Measurements from ENCODE around the gene CCDC88B. TPM values are rescaled to one million over a fixed set of nuclear protein-coding genes. Genes with fewer than 3 reads are reported as not detected.

CCDC88B gene
- total and polyA plus RNA-seq, 5 donors from 2014 or later: 7.4 to 144 (median 10.2) TPM

DNA sequence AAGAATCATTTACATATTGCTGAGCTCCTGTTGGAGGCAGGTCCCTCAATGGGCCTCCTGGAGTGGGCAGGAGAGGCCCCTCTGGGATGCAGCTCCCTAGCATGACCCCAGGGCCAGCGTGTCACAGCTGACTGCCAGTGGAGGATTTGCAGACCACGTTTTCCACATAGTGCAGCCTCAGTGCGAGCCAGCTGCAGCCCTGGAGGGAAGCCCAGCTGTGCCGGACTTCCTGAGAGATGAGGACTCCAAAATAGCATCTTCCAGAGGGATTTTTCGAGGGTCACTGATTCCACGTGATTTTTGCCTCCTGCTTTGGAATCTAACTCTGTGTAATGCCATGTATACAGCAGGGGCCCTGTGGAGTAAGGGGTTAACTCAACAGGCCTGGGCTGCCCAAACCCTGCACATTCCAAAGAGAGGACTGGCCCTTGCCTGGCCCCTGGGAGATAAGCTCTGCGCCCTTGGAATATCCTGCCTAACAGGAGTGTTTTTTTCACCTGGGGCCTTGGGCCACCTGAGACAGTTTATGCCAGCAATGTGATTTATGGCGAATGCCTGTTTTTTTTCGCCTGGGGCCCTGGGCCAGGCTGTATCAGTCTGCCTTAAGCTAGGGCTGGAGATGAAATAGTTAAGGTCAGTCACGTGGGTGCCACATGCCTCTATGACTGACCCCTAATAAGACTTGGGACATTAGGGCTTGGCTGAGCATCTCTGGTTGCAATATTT is 66.4 kb downstream of the CCDC88B start:
- Histone ChIP-seq H3K27ac (ENCODE audit: insufficient read depth, low read length, poor library complexity, severe bottlenecking) (no peak overlapping the region), H3K27me3 (ENCODE audit: control insufficient read depth, insufficient read depth, low read length) (no peaks in the 10 kb centered on the region), H3K36me3 (ENCODE audit: control insufficient read depth, insufficient read depth, low read length) (no peaks in the 10 kb centered on the region), H3K4me1 (ENCODE audit: control insufficient read depth, insufficient read depth, low read length, poor library complexity, severe bottlenecking) (no peaks in the 10 kb centered on the region), H3K4me3 (ENCODE audit: low read depth, low read length) (no peak overlapping the region), H3K9me3 (ENCODE audit: control insufficient read depth in 2 of 2, low read length in 2 of 2) (no peaks in the 10 kb centered on the region)
- Mint-ChIP-seq H3K9me3 (peaks cover 0 to 2% (median 0%) of the 10 kb centered on the region in 7 donors), H3K36me3 (peaks cover 5% of the 10 kb centered on the region), H3K27ac (no peak overlapping the region), H3K27me3 (peaks cover 11% of the 10 kb centered on the region), H3K4me1 (no peaks in the 10 kb centered on the region), H3K4me3 (no peak overlapping the region)
- DNase-seq: no peak
- ATAC-seq (ENCODE audit: low read depth in 2 of 2): no peak

Other genes starting within 250 kb of the CCDC88B start
- 5.6 TPM for gene MACROD1, start 174.1 kb upstream of the CCDC88B start, total RNA-seq
- 10 to 100 TPM in 1 of 4 donors, 1 to 10 TPM in 3; 5.3 to 12.7 (median 7.0) TPM for gene MACROD1, start 174.1 kb upstream of the CCDC88B start, polyA plus RNA-seq
- 57.8 TPM for gene STIP1, start 154.0 kb upstream of the CCDC88B start, total RNA-seq
- 10 to 100 TPM; 62.8 to 72.3 (median 64.8) TPM for gene STIP1, start 154.0 kb upstream of the CCDC88B start, polyA plus RNA-seq
- gene FERMT3, start 133.5 kb upstream of the CCDC88B start, total RNA-seq: 156 TPM
- gene FERMT3, start 133.5 kb upstream of the CCDC88B start, polyA plus RNA-seq: 100 to 1,000 TPM; 151 to 183 (median 175) TPM
- 14.6 TPM for gene TRPT1, start 114.0 kb upstream of the CCDC88B start, total RNA-seq
- gene TRPT1, start 114.0 kb upstream of the CCDC88B start, polyA plus RNA-seq: 10 to 100 TPM; 33.2 to 37.0 (median 35.3) TPM
- 43.1 TPM for gene NUDT22, start 113.9 kb upstream of the CCDC88B start, total RNA-seq
- gene NUDT22, start 113.9 kb upstream of the CCDC88B start, polyA plus RNA-seq: 10 to 100 TPM; 35.8 to 46.9 (median 40.7) TPM
- 41.9 TPM for gene DNAJC4, start 109.7 kb upstream of the CCDC88B start, total RNA-seq
- gene DNAJC4, start 109.7 kb upstream of the CCDC88B start, polyA plus RNA-seq: 10 to 100 TPM; 18.1 to 22.8 (median 20.4) TPM
- gene VEGFB, start 105.6 kb upstream of the CCDC88B start, total RNA-seq: 19.6 TPM
- 1 to 10 TPM; 6.5 to 8.6 (median 8.0) TPM for gene VEGFB, start 105.6 kb upstream of the CCDC88B start, polyA plus RNA-seq
- gene FKBP2, start 99.1 kb upstream of the CCDC88B start, total RNA-seq: 21.1 TPM
- gene FKBP2, start 99.1 kb upstream of the CCDC88B start, polyA plus RNA-seq: 10 to 100 TPM; 36.8 to 47.8 (median 43.2) TPM
- gene PPP1R14B, start 93.3 kb upstream of the CCDC88B start, total RNA-seq: 22.4 TPM
- 10 to 100 TPM; 23.0 to 37.6 (median 29.4) TPM for gene PPP1R14B, start 93.3 kb upstream of the CCDC88B start, polyA plus RNA-seq
- 3.6 TPM for gene PLCB3, start 88.7 kb upstream of the CCDC88B start, total RNA-seq
- under 1 TPM; 0.10 to 0.40 (median 0.25) TPM for gene PLCB3, start 88.7 kb upstream of the CCDC88B start, polyA plus RNA-seq
- gene BAD, start 55.5 kb upstream of the CCDC88B start, total RNA-seq: 25.7 TPM
- gene BAD, start 55.5 kb upstream of the CCDC88B start, polyA plus RNA-seq: 10 to 100 TPM; 39.9 to 50.4 (median 46.3) TPM
- gene GPR137, start 54.4 kb upstream of the CCDC88B start, total RNA-seq: 26.0 TPM
- gene GPR137, start 54.4 kb upstream of the CCDC88B start, polyA plus RNA-seq: 1 to 10 TPM; 4.1 to 8.1 (median 5.8) TPM
- not detected for gene KCNK4, start 48.9 kb upstream of the CCDC88B start, total RNA-seq
- gene KCNK4, start 48.9 kb upstream of the CCDC88B start, polyA plus RNA-seq: not detected
- gene CATSPERZ, start 39.8 kb upstream of the CCDC88B start, total RNA-seq: not detected
- gene CATSPERZ, start 39.8 kb upstream of the CCDC88B start, polyA plus RNA-seq: not detected
- 28.6 TPM for gene ESRRA, start 34.7 kb upstream of the CCDC88B start, total RNA-seq
- 1 to 10 TPM; 6.0 to 7.4 (median 6.4) TPM for gene ESRRA, start 34.7 kb upstream of the CCDC88B start, polyA plus RNA-seq
- gene TRMT112, start 22.6 kb upstream of the CCDC88B start, total RNA-seq: 95.6 TPM
- 100 to 1,000 TPM; 418 to 512 (median 480) TPM for gene TRMT112, start 22.6 kb upstream of the CCDC88B start, polyA plus RNA-seq
- gene PRDX5, start 22.1 kb upstream of the CCDC88B start, total RNA-seq: 40.1 TPM
- gene PRDX5, start 22.1 kb upstream of the CCDC88B start, polyA plus RNA-seq: 100 to 1,000 TPM; 170 to 217 (median 187) TPM
- 32.7 TPM for gene RPS6KA4, start 19.0 kb downstream of the CCDC88B start, total RNA-seq
- gene RPS6KA4, start 19.0 kb downstream of the CCDC88B start, polyA plus RNA-seq: 10 to 100 TPM in 2 of 4 donors, 1 to 10 TPM in 2; 6.3 to 14.6 (median 11.1) TPM
- gene SLC22A11, start 215.7 kb downstream of the CCDC88B start, total RNA-seq: not detected
- gene SLC22A11, start 215.7 kb downstream of the CCDC88B start, polyA plus RNA-seq: not detected